Osteocyte (in vitro differentiated cells): Measurements from ENCODE around the gene SYNE1. TPM values are rescaled to one million over a fixed set of nuclear protein-coding genes. Genes with fewer than 3 reads are reported as not detected.

Source experiments
- DNase-seq: peaks from one replicate; pipeline ENCODE4 v3.0.0; 2021; ENCODE audit warnings: mixed read lengths; ENCODE audit not compliant: unreplicated experiment; ENCODE audit errors: extremely low spot score
- H3K27ac Mint-ChIP-seq: one replicate; pipeline ENCODE4 v1.8.0; 2021; ENCODE audit warnings: mild to moderate bottlenecking, mixed read lengths; ENCODE audit not compliant: unreplicated experiment
- H3K27me3 Mint-ChIP-seq: one replicate; pipeline ENCODE4 v1.8.0; 2021; ENCODE audit warnings: mixed read lengths; ENCODE audit not compliant: unreplicated experiment
- H3K36me3 Mint-ChIP-seq: one replicate; pipeline ENCODE4 v1.8.0; 2021; ENCODE audit warnings: mixed read lengths; ENCODE audit not compliant: unreplicated experiment
- H3K4me1 Mint-ChIP-seq: one replicate; pipeline ENCODE4 v1.8.0; 2021; ENCODE audit warnings: mixed read lengths; ENCODE audit not compliant: unreplicated experiment
- H3K4me3 Mint-ChIP-seq: one replicate; pipeline ENCODE4 v1.8.0; 2021; ENCODE audit warnings: mild to moderate bottlenecking, moderate library complexity, mixed read lengths; ENCODE audit not compliant: unreplicated experiment
- H3K9me3 Mint-ChIP-seq: one replicate; pipeline ENCODE4 v1.8.0; 2021; ENCODE audit warnings: mixed read lengths; ENCODE audit not compliant: unreplicated experiment
- CTCF ChIP-seq: fragments of 200-600 bp; sonication (generic); IDR thresholded peaks from 2 replicates; pipeline ENCODE4 v1.5.0; 2021; ENCODE audit warnings: antibody characterized with exemption, mild to moderate bottlenecking, moderate library complexity
- total RNA-seq: library from RNA; stranded (reverse); gene quantifications from 2 replicates; pipeline ENCODE4 v1.2.1, GENCODE V29; 2021

SYNE1 gene
- total RNA-seq, 1 donor from 2014 or later, result 130 TPM

- Mint-ChIP-seq H3K27ac (no peak overlapping the region), H3K4me1 (peaks cover 5% of the 10 kb centered on the region), H3K9me3 (no peaks in the 10 kb centered on the region), H3K27me3 (no peaks in the 10 kb centered on the region), H3K4me3 (no peak overlapping the region), H3K36me3 (peaks cover 55% of the 10 kb centered on the region)
- no peak for TF ChIP-seq CTCF
- no peak for DNase-seq
Measured at GRCh38 chr6:152356016-152356415, 281.1 kb downstream of the SYNE1 start.

GRCh38 chr6:152355166-152355565 lies 282.0 kb downstream of the SYNE1 start:
- Mint-ChIP-seq H3K27ac (no peak overlapping the region), H3K9me3 (no peaks in the 10 kb centered on the region), H3K27me3 (no peaks in the 10 kb centered on the region), H3K36me3 (peaks cover 61% of the 10 kb centered on the region), H3K4me1 (peaks cover 5% of the 10 kb centered on the region), H3K4me3 (no peak overlapping the region)
- no peak for DNase-seq
- no peak for TF ChIP-seq CTCF

GRCh38 chr6:152353440-152353839 lies 283.7 kb downstream of the SYNE1 start:
- H3K36me3 Mint-ChIP-seq, result peaks cover 71% of the 10 kb centered on the region
- no peak for TF ChIP-seq CTCF
- H3K27me3 Mint-ChIP-seq, result no peaks in the 10 kb centered on the region
- no peak overlapping the region for H3K27ac Mint-ChIP-seq
- no peaks in the 10 kb centered on the region for H3K9me3 Mint-ChIP-seq
- no peak overlapping the region for H3K4me3 Mint-ChIP-seq
- peaks cover 5% of the 10 kb centered on the region for H3K4me1 Mint-ChIP-seq
- no peak for DNase-seq

GRCh38 chr6:152351742-152352141 lies 285.4 kb downstream of the SYNE1 start:
- Mint-ChIP-seq H3K27ac (no peak overlapping the region), H3K4me3 (no peak overlapping the region), H3K27me3 (no peaks in the 10 kb centered on the region), H3K4me1 (peaks cover 5% of the 10 kb centered on the region), H3K9me3 (no peaks in the 10 kb centered on the region), H3K36me3 (peaks cover 64% of the 10 kb centered on the region)
- no peak for DNase-seq
- TF ChIP-seq CTCF, result no peak

GRCh38 chr6:152351110-152351509 lies 286.1 kb downstream of the SYNE1 start:
- Mint-ChIP-seq H3K9me3 (no peaks in the 10 kb centered on the region), H3K27ac (no peak overlapping the region), H3K4me1 (peaks cover 3% of the 10 kb centered on the region), H3K4me3 (no peak overlapping the region), H3K36me3 (peaks cover 64% of the 10 kb centered on the region), H3K27me3 (no peaks in the 10 kb centered on the region)
- DNase-seq, result no peak
- TF ChIP-seq CTCF, result no peak
